ENCODE results near the gene VDR.

DNA sequence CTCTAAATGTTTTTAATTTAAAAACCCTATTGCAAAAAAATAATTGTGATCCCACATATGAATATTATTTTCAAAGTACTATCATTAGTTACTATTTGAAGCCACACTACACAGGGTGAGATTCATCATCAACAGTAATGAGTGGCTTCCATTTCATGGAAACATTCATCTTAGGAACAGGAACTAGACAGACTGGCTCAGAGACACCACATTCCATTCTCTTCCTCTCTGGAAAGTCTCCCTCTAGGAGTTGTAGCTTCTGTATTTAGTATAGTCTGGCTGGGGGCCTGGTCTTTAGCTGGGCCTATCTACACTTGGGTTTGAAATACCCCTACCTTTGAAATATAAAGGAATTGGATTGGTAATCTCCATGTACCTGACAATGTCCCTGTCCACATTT, 6.2 kb upstream of the VDR start:
- no peak for TF ChIP-seq ZNF8 (CRISPR knock-in tag; IDR thresholded peaks at IDR 0.05)
- no peak for TF ChIP-seq ZNF565 (CRISPR knock-in tag; conservative IDR thresholded peaks at IDR 0.05; ENCODE audit: low read depth)
- no peak for TF ChIP-seq ZNF70 (CRISPR knock-in tag; IDR thresholded peaks at IDR 0.05)
- TF ChIP-seq ARNTL (CRISPR knock-in tag; IDR thresholded peaks at IDR 0.05; ENCODE audit: borderline replicate concordance, low read depth), result no peak
- no peak for TF ChIP-seq ZFP3 (CRISPR knock-in tag; IDR thresholded peaks at IDR 0.05)
- no peak for TF ChIP-seq ZC3H10 (CRISPR knock-in tag; IDR thresholded peaks at IDR 0.05)
- TF ChIP-seq, protein P1, sequence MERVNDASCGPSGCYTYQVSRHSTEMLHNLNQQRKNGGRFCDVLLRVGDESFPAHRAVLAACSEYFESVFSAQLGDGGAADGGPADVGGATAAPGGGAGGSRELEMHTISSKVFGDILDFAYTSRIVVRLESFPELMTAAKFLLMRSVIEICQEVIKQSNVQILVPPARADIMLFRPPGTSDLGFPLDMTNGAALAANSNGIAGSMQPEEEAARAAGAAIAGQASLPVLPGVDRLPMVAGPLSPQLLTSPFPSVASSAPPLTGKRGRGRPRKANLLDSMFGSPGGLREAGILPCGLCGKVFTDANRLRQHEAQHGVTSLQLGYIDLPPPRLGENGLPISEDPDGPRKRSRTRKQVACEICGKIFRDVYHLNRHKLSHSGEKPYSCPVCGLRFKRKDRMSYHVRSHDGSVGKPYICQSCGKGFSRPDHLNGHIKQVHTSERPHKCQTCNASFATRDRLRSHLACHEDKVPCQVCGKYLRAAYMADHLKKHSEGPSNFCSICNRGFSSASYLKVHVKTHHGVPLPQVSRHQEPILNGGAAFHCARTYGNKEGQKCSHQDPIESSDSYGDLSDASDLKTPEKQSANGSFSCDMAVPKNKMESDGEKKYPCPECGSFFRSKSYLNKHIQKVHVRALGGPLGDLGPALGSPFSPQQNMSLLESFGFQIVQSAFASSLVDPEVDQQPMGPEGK (CRISPR knock-in tag; IDR thresholded peaks at IDR 0.05; ENCODE audit: borderline replicate concordance), result no peak
- TF ChIP-seq CSDC2 (CRISPR knock-in tag; IDR thresholded peaks at IDR 0.05), result no peak
- TF ChIP-seq ISL1 (CRISPR knock-in tag; IDR thresholded peaks at IDR 0.05), result no peak
- TF ChIP-seq OSR1 (CRISPR knock-in tag; IDR thresholded peaks at IDR 0.05), result no peak
- TF ChIP-seq ZFP30 (CRISPR knock-in tag; IDR thresholded peaks at IDR 0.05), result no peak
